ENCODE data around the gene FAM83D. TPM values are rescaled to one million over a fixed set of nuclear protein-coding genes. Genes with fewer than 3 reads are reported as not detected.

The FAM83D gene
- total and polyA plus RNA-seq, 2 donors (not counting 1 experiment from before 2014, with no cell fraction given) = 0.82 to 1.7 TPM

- intact Hi-C loops (cut with micrococcal nuclease) = no loop called here
Measured at GRCh38 chr20:38975539-38976120, 49.4 kb downstream of the FAM83D start.

More at GRCh38 chr20:38975539-38976120, 49.4 kb downstream of the FAM83D start:
- no peaks in the 10 kb centered on the region for H3K4me1 ChIP-seq (ENCODE audit: control insufficient read depth in 2 of 2, insufficient read depth in 2 of 2, low read length in 2 of 2)
- H3K27ac ChIP-seq (ENCODE audit: low read length in 2 of 2) = no peak overlapping the region
- no peak overlapping the region for H3K4me2 ChIP-seq (replicated peaks; ENCODE audit: low read depth, low read length, poor library complexity, severe bottlenecking)
- TF ChIP-seq EZH2 (IDR thresholded peaks at IDR 0.05; ENCODE audit: borderline replicate concordance, insufficient read depth, low read depth, low read length, poor library complexity, severe bottlenecking) = no peak
- TF ChIP-seq CTCF (IDR thresholded peaks at IDR 0.05) = no peak
- peaks cover 6% of the 10 kb centered on the region for H3K79me2 ChIP-seq (ENCODE audit: control insufficient read depth, insufficient read depth, low read length)
- no peaks in the 10 kb centered on the region for H3K9me3 Mint-ChIP-seq (ENCODE audit: insufficient read depth)
- no peaks in the 10 kb centered on the region for H3K27me3 Mint-ChIP-seq
- peaks cover 4% of the 10 kb centered on the region for H3K4me1 Mint-ChIP-seq
- ATAC-seq (ENCODE audit: low read depth) = no peak
- peaks cover 5 to 19% of the 10 kb centered on the region in 2 experiments for H3K36me3 ChIP-seq (replicated peaks in 1 of 2; ENCODE audit: control extremely low read depth in 1 of 2, control insufficient read depth in 1 of 2, extremely low read depth in 1 of 2, insufficient read depth in 2 of 2, low read length in 1 of 2)
- H3K27me3 ChIP-seq (replicated peaks in 1 of 4; ENCODE audit: control extremely low read depth in 1 of 4, control insufficient read depth in 3 of 4, insufficient read depth in 4 of 4, low read length in 3 of 4) = no peaks in the 10 kb centered on the region
- POLR2A ChIA-PET = no interaction called here
- H3K9me3 ChIP-seq (ENCODE audit: control extremely low read depth in 1 of 3, control insufficient read depth in 2 of 3, insufficient read depth in 1 of 3, low read length in 2 of 3) = no peaks in the 10 kb centered on the region
- CTCF ChIA-PET = no interaction called here
- H3K9ac ChIP-seq (ENCODE audit: low read length) = no peak overlapping the region
- no peak overlapping the region for H2AFZ ChIP-seq (ENCODE audit: insufficient read depth, low read depth, low read length, poor library complexity, severe bottlenecking)
- no peak overlapping the region for H3K27ac Mint-ChIP-seq
- H3K4me3 ChIP-seq (ENCODE audit: control extremely low read depth in 1 of 5, extremely low read depth in 1 of 5, insufficient read depth in 1 of 5, low read depth in 2 of 5, low read length in 4 of 5) = no peak overlapping the region
- whole genome bisulfite sequencing (ENCODE audit: insufficient coverage) = 100% methylated on average over 1 of the region's 2 CpGs
- H3K4me3 Mint-ChIP-seq = no peak overlapping the region
- no peak for DNase-seq
- no peaks in the 10 kb centered on the region for H4K20me1 ChIP-seq (ENCODE audit: control insufficient read depth, insufficient read depth, low read length, poor library complexity, severe bottlenecking)
